ENCODE results near the gene SIDT1.
A peak's percentile ranks its signal among the peaks of the same experiment; 100 is the strongest.

GRCh38 chr3:113623324-113623723 is 91.0 kb downstream of the SIDT1 start:
- TF ChIP-seq RAD21 (IDR thresholded peaks at IDR 0.05) (peak in 1 of 2 donors; percentile 8), RXRA (IDR thresholded peaks at IDR 0.05) (no peak), YY1 (IDR thresholded peaks at IDR 0.05) (no peak), TAF1 (conservative IDR thresholded peaks at IDR 0.05) (no peak), REST (IDR thresholded peaks at IDR 0.05) (no peak), EGR1 (IDR thresholded peaks at IDR 0.05; ENCODE audit: low read depth in 2 of 2) (no peak), GABPA (IDR thresholded peaks at IDR 0.05 in 1 of 2, conservative IDR thresholded peaks at IDR 0.05 in 1 of 2) (no peak), FOXA1 (IDR thresholded peaks at IDR 0.05) (no peak), MAX (IDR thresholded peaks at IDR 0.05) (no peak), JUND (IDR thresholded peaks at IDR 0.05) (no peak), SP1 (IDR thresholded peaks at IDR 0.05) (no peak)
- TF ChIP-seq, protein P1, sequence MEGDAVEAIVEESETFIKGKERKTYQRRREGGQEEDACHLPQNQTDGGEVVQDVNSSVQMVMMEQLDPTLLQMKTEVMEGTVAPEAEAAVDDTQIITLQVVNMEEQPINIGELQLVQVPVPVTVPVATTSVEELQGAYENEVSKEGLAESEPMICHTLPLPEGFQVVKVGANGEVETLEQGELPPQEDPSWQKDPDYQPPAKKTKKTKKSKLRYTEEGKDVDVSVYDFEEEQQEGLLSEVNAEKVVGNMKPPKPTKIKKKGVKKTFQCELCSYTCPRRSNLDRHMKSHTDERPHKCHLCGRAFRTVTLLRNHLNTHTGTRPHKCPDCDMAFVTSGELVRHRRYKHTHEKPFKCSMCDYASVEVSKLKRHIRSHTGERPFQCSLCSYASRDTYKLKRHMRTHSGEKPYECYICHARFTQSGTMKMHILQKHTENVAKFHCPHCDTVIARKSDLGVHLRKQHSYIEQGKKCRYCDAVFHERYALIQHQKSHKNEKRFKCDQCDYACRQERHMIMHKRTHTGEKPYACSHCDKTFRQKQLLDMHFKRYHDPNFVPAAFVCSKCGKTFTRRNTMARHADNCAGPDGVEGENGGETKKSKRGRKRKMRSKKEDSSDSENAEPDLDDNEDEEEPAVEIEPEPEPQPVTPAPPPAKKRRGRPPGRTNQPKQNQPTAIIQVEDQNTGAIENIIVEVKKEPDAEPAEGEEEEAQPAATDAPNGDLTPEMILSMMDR (IDR thresholded peaks at IDR 0.05; ENCODE audit: low read depth, low read length, missing input control): no peak
- TF ChIP-seq, protein P2, sequence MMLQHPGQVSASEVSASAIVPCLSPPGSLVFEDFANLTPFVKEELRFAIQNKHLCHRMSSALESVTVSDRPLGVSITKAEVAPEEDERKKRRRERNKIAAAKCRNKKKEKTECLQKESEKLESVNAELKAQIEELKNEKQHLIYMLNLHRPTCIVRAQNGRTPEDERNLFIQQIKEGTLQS (IDR thresholded peaks at IDR 0.05): no peak
- TF ChIP-seq, protein P3, sequence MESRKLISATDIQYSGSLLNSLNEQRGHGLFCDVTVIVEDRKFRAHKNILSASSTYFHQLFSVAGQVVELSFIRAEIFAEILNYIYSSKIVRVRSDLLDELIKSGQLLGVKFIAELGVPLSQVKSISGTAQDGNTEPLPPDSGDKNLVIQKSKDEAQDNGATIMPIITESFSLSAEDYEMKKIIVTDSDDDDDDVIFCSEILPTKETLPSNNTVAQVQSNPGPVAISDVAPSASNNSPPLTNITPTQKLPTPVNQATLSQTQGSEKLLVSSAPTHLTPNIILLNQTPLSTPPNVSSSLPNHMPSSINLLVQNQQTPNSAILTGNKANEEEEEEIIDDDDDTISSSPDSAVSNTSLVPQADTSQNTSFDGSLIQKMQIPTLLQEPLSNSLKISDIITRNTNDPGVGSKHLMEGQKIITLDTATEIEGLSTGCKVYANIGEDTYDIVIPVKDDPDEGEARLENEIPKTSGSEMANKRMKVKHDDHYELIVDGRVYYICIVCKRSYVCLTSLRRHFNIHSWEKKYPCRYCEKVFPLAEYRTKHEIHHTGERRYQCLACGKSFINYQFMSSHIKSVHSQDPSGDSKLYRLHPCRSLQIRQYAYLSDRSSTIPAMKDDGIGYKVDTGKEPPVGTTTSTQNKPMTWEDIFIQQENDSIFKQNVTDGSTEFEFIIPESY (IDR thresholded peaks at IDR 0.05): no peak

Data from liver (tissue), 3 donors.